ENCODE measurements around the gene RAMP1.

DNA sequence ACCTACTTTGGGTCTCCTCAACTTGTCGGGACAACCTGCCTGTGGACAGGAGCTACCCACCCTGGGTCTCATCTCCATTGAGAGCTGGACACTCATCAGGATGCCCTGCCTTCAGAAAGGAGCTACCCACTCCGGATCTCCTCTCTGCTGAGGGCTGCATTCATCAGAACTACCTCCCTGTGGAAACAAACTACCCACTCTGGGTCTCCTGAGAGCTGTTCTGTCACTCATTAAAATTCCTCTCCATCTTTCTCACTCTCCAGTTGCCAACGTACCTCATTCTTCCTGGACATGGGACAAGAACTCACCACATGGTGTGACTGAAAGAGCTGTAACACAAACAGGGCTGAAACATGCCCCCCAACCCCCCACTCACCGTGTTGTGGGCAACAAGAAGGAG, 84.9 kb downstream of the RAMP1 start:
- TF ChIP-seq, protein P1, sequence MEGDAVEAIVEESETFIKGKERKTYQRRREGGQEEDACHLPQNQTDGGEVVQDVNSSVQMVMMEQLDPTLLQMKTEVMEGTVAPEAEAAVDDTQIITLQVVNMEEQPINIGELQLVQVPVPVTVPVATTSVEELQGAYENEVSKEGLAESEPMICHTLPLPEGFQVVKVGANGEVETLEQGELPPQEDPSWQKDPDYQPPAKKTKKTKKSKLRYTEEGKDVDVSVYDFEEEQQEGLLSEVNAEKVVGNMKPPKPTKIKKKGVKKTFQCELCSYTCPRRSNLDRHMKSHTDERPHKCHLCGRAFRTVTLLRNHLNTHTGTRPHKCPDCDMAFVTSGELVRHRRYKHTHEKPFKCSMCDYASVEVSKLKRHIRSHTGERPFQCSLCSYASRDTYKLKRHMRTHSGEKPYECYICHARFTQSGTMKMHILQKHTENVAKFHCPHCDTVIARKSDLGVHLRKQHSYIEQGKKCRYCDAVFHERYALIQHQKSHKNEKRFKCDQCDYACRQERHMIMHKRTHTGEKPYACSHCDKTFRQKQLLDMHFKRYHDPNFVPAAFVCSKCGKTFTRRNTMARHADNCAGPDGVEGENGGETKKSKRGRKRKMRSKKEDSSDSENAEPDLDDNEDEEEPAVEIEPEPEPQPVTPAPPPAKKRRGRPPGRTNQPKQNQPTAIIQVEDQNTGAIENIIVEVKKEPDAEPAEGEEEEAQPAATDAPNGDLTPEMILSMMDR (IDR thresholded peaks at IDR 0.05 in 2 of 3, conservative IDR thresholded peaks at IDR 0.05 in 1 of 3; ENCODE audit: borderline replicate concordance in 1 of 3, insufficient read depth in 1 of 3, low read depth in 2 of 3, low read length in 2 of 3), result no peak
- no peak for TF ChIP-seq POLR2A (IDR thresholded peaks at IDR 0.05; ENCODE audit: borderline replicate concordance, extremely low read depth, insufficient read depth, insufficient read length)
- TF ChIP-seq SP1 (IDR thresholded peaks at IDR 0.05; ENCODE audit: low read depth), result no peak
- no peak for TF ChIP-seq EZH2phosphoT487 (IDR thresholded peaks at IDR 0.05; ENCODE audit: borderline replicate concordance)
- TF ChIP-seq ZFX (IDR thresholded peaks at IDR 0.05), result no peak
- no peak for TF ChIP-seq YY1 (IDR thresholded peaks at IDR 0.05; ENCODE audit: extremely low read depth, insufficient replicate concordance, low read depth, low read length)
- TF ChIP-seq RAD21 (IDR thresholded peaks at IDR 0.05; ENCODE audit: low read depth), result no peak
- no peak for TF ChIP-seq EZH2 (IDR thresholded peaks at IDR 0.05)
- TF ChIP-seq, protein P2, sequence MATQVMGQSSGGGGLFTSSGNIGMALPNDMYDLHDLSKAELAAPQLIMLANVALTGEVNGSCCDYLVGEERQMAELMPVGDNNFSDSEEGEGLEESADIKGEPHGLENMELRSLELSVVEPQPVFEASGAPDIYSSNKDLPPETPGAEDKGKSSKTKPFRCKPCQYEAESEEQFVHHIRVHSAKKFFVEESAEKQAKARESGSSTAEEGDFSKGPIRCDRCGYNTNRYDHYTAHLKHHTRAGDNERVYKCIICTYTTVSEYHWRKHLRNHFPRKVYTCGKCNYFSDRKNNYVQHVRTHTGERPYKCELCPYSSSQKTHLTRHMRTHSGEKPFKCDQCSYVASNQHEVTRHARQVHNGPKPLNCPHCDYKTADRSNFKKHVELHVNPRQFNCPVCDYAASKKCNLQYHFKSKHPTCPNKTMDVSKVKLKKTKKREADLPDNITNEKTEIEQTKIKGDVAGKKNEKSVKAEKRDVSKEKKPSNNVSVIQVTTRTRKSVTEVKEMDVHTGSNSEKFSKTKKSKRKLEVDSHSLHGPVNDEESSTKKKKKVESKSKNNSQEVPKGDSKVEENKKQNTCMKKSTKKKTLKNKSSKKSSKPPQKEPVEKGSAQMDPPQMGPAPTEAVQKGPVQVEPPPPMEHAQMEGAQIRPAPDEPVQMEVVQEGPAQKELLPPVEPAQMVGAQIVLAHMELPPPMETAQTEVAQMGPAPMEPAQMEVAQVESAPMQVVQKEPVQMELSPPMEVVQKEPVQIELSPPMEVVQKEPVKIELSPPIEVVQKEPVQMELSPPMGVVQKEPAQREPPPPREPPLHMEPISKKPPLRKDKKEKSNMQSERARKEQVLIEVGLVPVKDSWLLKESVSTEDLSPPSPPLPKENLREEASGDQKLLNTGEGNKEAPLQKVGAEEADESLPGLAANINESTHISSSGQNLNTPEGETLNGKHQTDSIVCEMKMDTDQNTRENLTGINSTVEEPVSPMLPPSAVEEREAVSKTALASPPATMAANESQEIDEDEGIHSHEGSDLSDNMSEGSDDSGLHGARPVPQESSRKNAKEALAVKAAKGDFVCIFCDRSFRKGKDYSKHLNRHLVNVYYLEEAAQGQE (IDR thresholded peaks at IDR 0.05; ENCODE audit: low read depth), result no peak
- TF ChIP-seq, protein P3, sequence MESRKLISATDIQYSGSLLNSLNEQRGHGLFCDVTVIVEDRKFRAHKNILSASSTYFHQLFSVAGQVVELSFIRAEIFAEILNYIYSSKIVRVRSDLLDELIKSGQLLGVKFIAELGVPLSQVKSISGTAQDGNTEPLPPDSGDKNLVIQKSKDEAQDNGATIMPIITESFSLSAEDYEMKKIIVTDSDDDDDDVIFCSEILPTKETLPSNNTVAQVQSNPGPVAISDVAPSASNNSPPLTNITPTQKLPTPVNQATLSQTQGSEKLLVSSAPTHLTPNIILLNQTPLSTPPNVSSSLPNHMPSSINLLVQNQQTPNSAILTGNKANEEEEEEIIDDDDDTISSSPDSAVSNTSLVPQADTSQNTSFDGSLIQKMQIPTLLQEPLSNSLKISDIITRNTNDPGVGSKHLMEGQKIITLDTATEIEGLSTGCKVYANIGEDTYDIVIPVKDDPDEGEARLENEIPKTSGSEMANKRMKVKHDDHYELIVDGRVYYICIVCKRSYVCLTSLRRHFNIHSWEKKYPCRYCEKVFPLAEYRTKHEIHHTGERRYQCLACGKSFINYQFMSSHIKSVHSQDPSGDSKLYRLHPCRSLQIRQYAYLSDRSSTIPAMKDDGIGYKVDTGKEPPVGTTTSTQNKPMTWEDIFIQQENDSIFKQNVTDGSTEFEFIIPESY (IDR thresholded peaks at IDR 0.05; ENCODE audit: extremely low read depth, insufficient replicate concordance, low read length), result no peak
- no peak for TF ChIP-seq POLR2AphosphoS5 (IDR thresholded peaks at IDR 0.05; ENCODE audit: low read depth, low read length)
- TF ChIP-seq FOSL1 (IDR thresholded peaks at IDR 0.05; ENCODE audit: low read depth), result no peak
- no peak for TF ChIP-seq EGR1 (IDR thresholded peaks at IDR 0.05; ENCODE audit: low read depth)
